HFFc6 (cell line): ENCODE measurements around the gene SYT6. TPM values are rescaled to one million over a fixed set of nuclear protein-coding genes. Genes with fewer than 3 reads are reported as not detected.

Experiments
- DNase-seq: peaks from one replicate; pipeline ENCODE4 v3.0.0-alpha.2; 2018
- H3K27ac Mint-ChIP-seq: 2 replicates; pipeline ENCODE4 v1.8.0; 2020; ENCODE audit warnings: mild to moderate bottlenecking, mixed read lengths
- H3K27me3 Mint-ChIP-seq: 2 replicates; pipeline ENCODE4 v1.8.0; 2021; ENCODE audit warnings: mild to moderate bottlenecking, moderate library complexity, mixed read lengths; ENCODE audit not compliant: insufficient read depth
- H3K36me3 Mint-ChIP-seq: 2 replicates; pipeline ENCODE4 v1.8.0; 2021; ENCODE audit warnings: low read depth, mixed read lengths
- H3K4me1 Mint-ChIP-seq: 2 replicates; pipeline ENCODE4 v1.8.0; 2020; ENCODE audit warnings: low read depth, mixed read lengths
- H3K4me3 Mint-ChIP-seq: 2 replicates; pipeline ENCODE4 v1.8.0; 2020; ENCODE audit warnings: mild to moderate bottlenecking, moderate library complexity, mixed read lengths
- H3K9me3 Mint-ChIP-seq: 2 replicates; pipeline ENCODE4 v1.8.0; 2020; ENCODE audit warnings: mild to moderate bottlenecking, mixed read lengths
- total RNA-seq, 6 experiments: library from RNA; stranded (reverse); fragmentation: NEBNext Ultra II Directional; extraction: Animal tissue kit (Norgen Biotek cat#: 25700); gene quantifications; 2 replicates in 1 of 6; 3 replicates in 5 of 6; pipeline ENCODE4 v1.2.3, GENCODE V29; 2021
- TF ChIP-seq, protein P1 (sequence below): fragments of 200-600 bp; sonication (generic); IDR thresholded peaks from 2 replicates; pipeline ENCODE4 v1.5.0; 2021; ENCODE audit warnings: antibody characterized with exemption, mild to moderate bottlenecking

SYT6 gene
- total RNA-seq, 6 experiments from 2014 or later, result not detected

DNA sequence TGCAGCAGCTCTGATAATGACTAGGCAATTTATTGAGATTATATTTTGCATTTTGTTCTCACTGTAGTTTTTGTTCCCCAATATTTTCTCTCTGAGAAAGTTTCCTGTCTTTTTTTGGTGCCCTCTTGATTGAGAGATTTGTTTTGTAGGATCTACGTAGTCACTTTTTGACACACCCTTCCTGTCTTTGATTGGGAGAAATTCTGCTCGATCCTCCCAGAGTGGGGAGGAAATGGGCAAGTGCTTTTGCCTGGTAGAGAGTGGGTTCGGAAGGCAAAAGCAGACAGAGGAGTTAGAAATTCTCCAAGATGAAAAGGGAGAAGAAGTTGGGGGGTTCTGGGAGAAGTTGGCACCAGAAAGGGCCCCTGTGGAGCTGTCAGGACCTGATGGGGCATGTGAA, 42.1 kb upstream of the SYT6 start:
- Mint-ChIP-seq H3K4me3 (no peak overlapping the region), H3K36me3 (no peaks in the 10 kb centered on the region), H3K9me3 (no peaks in the 10 kb centered on the region; the same call in none of the 2 replicates), H3K27me3 (peaks cover 53% of the 10 kb centered on the region), H3K4me1 (no peaks in the 10 kb centered on the region), H3K27ac (no peak overlapping the region)
- DNase-seq, result no peak
- TF ChIP-seq, protein P1, sequence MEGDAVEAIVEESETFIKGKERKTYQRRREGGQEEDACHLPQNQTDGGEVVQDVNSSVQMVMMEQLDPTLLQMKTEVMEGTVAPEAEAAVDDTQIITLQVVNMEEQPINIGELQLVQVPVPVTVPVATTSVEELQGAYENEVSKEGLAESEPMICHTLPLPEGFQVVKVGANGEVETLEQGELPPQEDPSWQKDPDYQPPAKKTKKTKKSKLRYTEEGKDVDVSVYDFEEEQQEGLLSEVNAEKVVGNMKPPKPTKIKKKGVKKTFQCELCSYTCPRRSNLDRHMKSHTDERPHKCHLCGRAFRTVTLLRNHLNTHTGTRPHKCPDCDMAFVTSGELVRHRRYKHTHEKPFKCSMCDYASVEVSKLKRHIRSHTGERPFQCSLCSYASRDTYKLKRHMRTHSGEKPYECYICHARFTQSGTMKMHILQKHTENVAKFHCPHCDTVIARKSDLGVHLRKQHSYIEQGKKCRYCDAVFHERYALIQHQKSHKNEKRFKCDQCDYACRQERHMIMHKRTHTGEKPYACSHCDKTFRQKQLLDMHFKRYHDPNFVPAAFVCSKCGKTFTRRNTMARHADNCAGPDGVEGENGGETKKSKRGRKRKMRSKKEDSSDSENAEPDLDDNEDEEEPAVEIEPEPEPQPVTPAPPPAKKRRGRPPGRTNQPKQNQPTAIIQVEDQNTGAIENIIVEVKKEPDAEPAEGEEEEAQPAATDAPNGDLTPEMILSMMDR, result no peak

GRCh38 chr1:114192328-114192727, 38.7 kb upstream of the SYT6 start:
- TF ChIP-seq, protein P1, result 0 out of 2 replicates have a peak, but pooled peaks have one; percentile 13
- Mint-ChIP-seq H3K4me3 (no peak overlapping the region), H3K9me3 (no peaks in the 10 kb centered on the region; the same call in none of the 2 replicates), H3K4me1 (no peaks in the 10 kb centered on the region), H3K27me3 (peaks cover 51% of the 10 kb centered on the region), H3K27ac (no peak overlapping the region), H3K36me3 (no peaks in the 10 kb centered on the region)
- no peak for DNase-seq

GRCh38 chr1:114189398-114189797, 35.7 kb upstream of the SYT6 start:
- no peak overlapping the region for H3K4me3 Mint-ChIP-seq
- H3K36me3 Mint-ChIP-seq, result no peaks in the 10 kb centered on the region
- TF ChIP-seq, protein P1, result no peak
- H3K27me3 Mint-ChIP-seq, result peaks cover 43% of the 10 kb centered on the region
- H3K4me1 Mint-ChIP-seq, result no peaks in the 10 kb centered on the region
- no peak overlapping the region for H3K27ac Mint-ChIP-seq
- H3K9me3 Mint-ChIP-seq, result no peaks in the 10 kb centered on the region; the same call in none of the 2 replicates
- no peak for DNase-seq

DNA sequence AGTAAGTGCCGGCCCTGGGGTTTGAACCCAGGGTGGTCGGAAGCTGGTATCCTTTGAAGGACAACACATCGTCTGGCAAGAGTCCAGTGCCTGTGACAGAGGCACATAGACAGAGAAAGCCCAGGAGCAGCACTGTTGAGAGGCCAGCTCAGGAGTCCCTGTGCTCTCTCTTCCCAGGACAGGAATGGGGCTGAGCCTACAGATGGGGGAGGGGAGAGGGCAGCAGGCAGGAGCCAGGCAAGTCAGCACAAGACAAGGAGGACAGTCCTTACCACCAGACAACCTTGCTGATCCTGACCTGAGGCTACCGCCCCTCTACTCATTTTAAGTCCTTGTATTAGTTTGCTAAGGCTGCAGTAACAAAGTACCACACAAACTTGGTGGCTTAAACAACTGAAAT, 27.7 kb upstream of the SYT6 start:
- Mint-ChIP-seq H3K4me1 (no peaks in the 10 kb centered on the region), H3K27ac (no peak overlapping the region), H3K27me3 (peaks cover 5% of the 10 kb centered on the region), H3K9me3 (no peaks in the 10 kb centered on the region), H3K36me3 (no peaks in the 10 kb centered on the region), H3K4me3 (no peak overlapping the region)
- TF ChIP-seq, protein P1, result no peak
- DNase-seq, result no peak

DNA sequence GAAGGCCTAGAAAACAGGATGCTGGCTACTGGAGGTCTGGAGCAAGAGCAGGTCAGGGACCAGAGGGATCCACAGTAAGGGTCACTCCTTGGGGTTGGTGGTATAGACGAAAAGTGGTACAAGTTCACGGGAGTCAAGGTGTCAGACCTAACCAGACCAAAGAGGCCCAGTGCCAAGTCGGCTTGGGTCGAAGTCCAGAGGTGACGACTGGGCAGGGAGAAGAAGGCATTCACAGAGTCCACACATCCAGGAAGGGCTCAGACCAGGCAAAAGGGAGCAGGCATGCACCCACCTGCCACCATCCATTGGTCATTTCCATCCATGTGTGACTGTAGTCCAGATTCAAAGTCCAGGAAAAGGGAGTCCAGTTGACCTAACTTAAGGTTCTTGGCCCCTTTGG, 27.1 kb upstream of the SYT6 start:
- H3K27ac Mint-ChIP-seq, result no peak overlapping the region
- TF ChIP-seq, protein P1, result no peak
- peaks cover 7% of the 10 kb centered on the region for H3K27me3 Mint-ChIP-seq
- no peaks in the 10 kb centered on the region for H3K4me1 Mint-ChIP-seq
- H3K9me3 Mint-ChIP-seq, result no peaks in the 10 kb centered on the region
- no peak overlapping the region for H3K4me3 Mint-ChIP-seq
- no peaks in the 10 kb centered on the region for H3K36me3 Mint-ChIP-seq
- DNase-seq, result no peak

- H3K27ac Mint-ChIP-seq, result no peak overlapping the region
- H3K4me3 Mint-ChIP-seq, result no peak overlapping the region
These were observed 25.3 kb upstream of the SYT6 start for GRCh38 chr1:114178936-114179335.

More at GRCh38 chr1:114178936-114179335, 25.3 kb upstream of the SYT6 start:
- Mint-ChIP-seq H3K9me3 (no peaks in the 10 kb centered on the region), H3K27me3 (peaks cover 10% of the 10 kb centered on the region), H3K4me1 (no peaks in the 10 kb centered on the region), H3K36me3 (no peaks in the 10 kb centered on the region)
- no peak for DNase-seq
- TF ChIP-seq, protein P1, result no peak
